ENCODE data around the gene NUP188. TPM values are rescaled to one million over a fixed set of nuclear protein-coding genes. Genes with fewer than 3 reads are reported as not detected.

Gene NUP188
- polyA plus RNA-seq, 1 donor from 2014 or later: 24.0 TPM

DNA sequence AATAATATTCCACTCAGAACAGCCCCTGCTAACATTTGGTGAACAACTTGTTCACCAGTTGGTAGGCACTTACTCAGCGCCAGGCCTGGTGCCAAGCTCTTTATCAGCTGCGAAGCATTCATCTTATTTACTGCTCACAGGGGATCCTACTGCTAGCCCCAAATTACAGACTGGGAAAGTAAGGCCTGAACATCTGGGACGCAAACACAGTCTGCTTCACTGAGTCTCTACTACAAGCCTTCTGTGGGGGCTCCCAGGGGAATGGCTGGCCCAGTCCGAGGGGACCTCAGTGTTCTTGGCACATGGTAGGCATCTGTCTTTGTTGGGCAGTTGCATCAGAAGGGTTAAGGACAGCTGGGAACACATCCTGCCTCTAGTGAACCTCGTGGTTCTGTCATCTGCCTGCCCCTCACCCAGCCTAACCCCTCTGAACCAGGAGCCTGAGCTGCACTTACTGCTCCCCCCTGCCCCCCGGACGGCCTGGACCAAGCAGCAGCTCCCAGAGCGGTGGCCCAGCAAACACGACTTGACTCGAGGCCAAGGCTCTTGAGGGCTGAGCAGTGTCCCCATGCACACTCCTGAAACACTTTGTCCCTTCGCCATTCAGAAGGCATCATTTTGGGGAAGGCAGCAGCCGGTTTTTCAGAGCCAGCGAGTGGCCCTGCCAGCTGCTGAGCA, 27.0 kb upstream of the NUP188 start, which contains the start of gene PHYHD1:
Gene PHYHD1, plus strand, starts transcription at position 602 of the 678 bp plus-strand sequence. CDS start 1,342 bp downstream, outside the sequence.
- no peak within 1 kb of the TSS for H3K9ac ChIP-seq (ENCODE audit: low read length)
- H4K20me1 ChIP-seq (ENCODE audit: insufficient read depth): no peaks in the 10 kb centered on the region
- H2AFZ ChIP-seq (ENCODE audit: low read depth, low read length): no peak within 1 kb of the TSS
- H3F3A ChIP-seq (ENCODE audit: insufficient read depth, low read length, poor library complexity, severe bottlenecking): no peaks in the 10 kb centered on the region
- TF ChIP-seq SMC3 (conservative IDR thresholded peaks at IDR 0.05; ENCODE audit: poor library complexity) (no peak), TAF1 (IDR thresholded peaks at IDR 0.05; ENCODE audit: low read depth) (no peak), RAD21 (conservative IDR thresholded peaks at IDR 0.05) (no peak), EZH2 (IDR thresholded peaks at IDR 0.05; ENCODE audit: borderline replicate concordance, insufficient read depth, low read length, poor library complexity, severe bottlenecking) (no peak), REST (IDR thresholded peaks at IDR 0.05; ENCODE audit: borderline replicate concordance) (no peak), POLR2AphosphoS5 (IDR thresholded peaks at IDR 0.05) (no peak), CTCF (IDR thresholded peaks at IDR 0.05; ENCODE audit: poor library complexity, severe bottlenecking) (no peak), MXI1 (conservative IDR thresholded peaks at IDR 0.05; ENCODE audit: poor library complexity, severe bottlenecking) (no peak), EP300 (conservative IDR thresholded peaks at IDR 0.05; ENCODE audit: poor library complexity, severe bottlenecking) (no peak)
- no peak within 1 kb of the TSS for H3K4me3 ChIP-seq (ENCODE audit: low read length)
- H3K36me3 ChIP-seq (ENCODE audit: insufficient read depth, low read length): no peaks in the 10 kb centered on the region
- H3K4me2 ChIP-seq (ENCODE audit: low read length): no peak within 1 kb of the TSS
- no peaks in the 10 kb centered on the region for H3K9me3 ChIP-seq (ENCODE audit: low read length)
- no peaks in the 10 kb centered on the region for H3K27me3 ChIP-seq (ENCODE audit: insufficient read depth, low read depth, low read length)
- no peaks in the 10 kb centered on the region for H3K9me2 ChIP-seq (ENCODE audit: insufficient read depth, low read length)
- no peaks in the 10 kb centered on the region for H3K79me2 ChIP-seq (replicated peaks; ENCODE audit: insufficient read depth, low read length)
- H3K27ac ChIP-seq (ENCODE audit: low read length): no peak within 1 kb of the TSS

GRCh38 chr9:128921881-128922763, 25.4 kb upstream of the NUP188 start:
- Histone ChIP-seq H3K36me3 (ENCODE audit: insufficient read depth, low read length) (no peaks in the 10 kb centered on the region), H3K9me3 (ENCODE audit: low read length) (no peaks in the 10 kb centered on the region), H3K27ac (ENCODE audit: low read length) (no peak overlapping the region), H3K9ac (ENCODE audit: low read length) (no peak overlapping the region), H3K79me2 (replicated peaks; ENCODE audit: insufficient read depth, low read length) (no peaks in the 10 kb centered on the region), H3F3A (ENCODE audit: insufficient read depth, low read length, poor library complexity, severe bottlenecking) (no peaks in the 10 kb centered on the region), H3K9me2 (ENCODE audit: insufficient read depth, low read length) (no peaks in the 10 kb centered on the region), H4K20me1 (ENCODE audit: insufficient read depth) (no peaks in the 10 kb centered on the region), H3K4me3 (ENCODE audit: low read length) (no peak overlapping the region), H2AFZ (ENCODE audit: low read depth, low read length) (no peak overlapping the region), H3K4me2 (ENCODE audit: low read length) (no peak overlapping the region), H3K27me3 (ENCODE audit: insufficient read depth, low read depth, low read length) (no peaks in the 10 kb centered on the region)
- TF ChIP-seq POLR2AphosphoS5 (IDR thresholded peaks at IDR 0.05) (no peak), RAD21 (conservative IDR thresholded peaks at IDR 0.05) (no peak), SMC3 (conservative IDR thresholded peaks at IDR 0.05; ENCODE audit: poor library complexity) (no peak), EZH2 (IDR thresholded peaks at IDR 0.05; ENCODE audit: borderline replicate concordance, insufficient read depth, low read length, poor library complexity, severe bottlenecking) (no peak), REST (IDR thresholded peaks at IDR 0.05; ENCODE audit: borderline replicate concordance) (no peak), TAF1 (IDR thresholded peaks at IDR 0.05; ENCODE audit: low read depth) (no peak), CTCF (IDR thresholded peaks at IDR 0.05; ENCODE audit: poor library complexity, severe bottlenecking) (no peak), MXI1 (conservative IDR thresholded peaks at IDR 0.05; ENCODE audit: poor library complexity, severe bottlenecking) (no peak), EP300 (conservative IDR thresholded peaks at IDR 0.05; ENCODE audit: poor library complexity, severe bottlenecking) (no peak)
